Vagina (tissue), 2 donors: ENCODE measurements around the gene DNAH6. TPM values are rescaled to one million over a fixed set of nuclear protein-coding genes. Genes with fewer than 3 reads are reported as not detected.
A peak's percentile ranks its signal among the peaks of the same experiment; 100 is the strongest.

ENCODE experiments used
- DNase-seq, 2 donors: peaks; one replicate each; pipeline ENCODE4 v3.0.0-alpha.2; 2017; ENCODE audit errors: extremely low spot score in 2 of 2
- H3K27ac ChIP-seq: fragments of 200-600 bp; sonication (generic); one replicate; pipeline ENCODE4 v1.5.1; 2019
- H3K27me3 ChIP-seq: fragments of 200-600 bp; sonication (generic); one replicate; pipeline ENCODE4 v1.5.1; 2019
- H3K36me3 ChIP-seq, 2 donors: fragments of 200-600 bp; sonication (generic); one replicate each; pipeline ENCODE4 v1.5.1; 2017 to 2019
- H3K4me1 ChIP-seq: fragments of 200-600 bp; sonication (generic); one replicate; pipeline ENCODE4 v1.5.1; 2019
- H3K4me3 ChIP-seq, 2 donors: fragments of 200-600 bp; sonication (generic); 1 replicate in 1 of 2; 2 replicates in 1 of 2; pipeline ENCODE4 v1.5.1; 2016 to 2019
- H3K9me3 ChIP-seq: fragments of 200-600 bp; sonication (generic); one replicate; pipeline ENCODE4 v1.5.1; 2019
- CTCF ChIP-seq, 3 experiments: fragments of 450-650 bp in 2 of 3; fragments of 200-600 bp in 1 of 3; sonication (generic) in 1 of 3; IDR thresholded peaks; one replicate each; pipeline ENCODE4 v1.5.1; 2017 to 2019; ENCODE audit warnings: antibody characterized with exemption in 3 of 3, mild to moderate bottlenecking in 2 of 3, moderate library complexity in 2 of 3
- POLR2A ChIP-seq, 2 donors: fragments of 450-650 bp; IDR thresholded peaks; one replicate each; pipeline ENCODE4 v1.6.1; 2017; ENCODE audit warnings: antibody characterized with exemption in 2 of 2, mild to moderate bottlenecking in 2 of 2, moderate library complexity in 2 of 2
- POLR2AphosphoS5 ChIP-seq, 2 donors: sonication (generic); formaldehyde crosslinking; IDR thresholded peaks; one replicate each; pipeline ENCODE4 v1.9.0; 2017; ENCODE audit warnings: antibody characterized with exemption in 2 of 2, mild to moderate bottlenecking in 2 of 2, low read depth in 1 of 2; ENCODE audit not compliant: insufficient read depth in 1 of 2
- intact Hi-C: fragments of 100-400 bp; cut with DNase I; formaldehyde crosslinking; loops from one replicate; pipeline ENCODE4 v1.15.1; 2023
- total RNA-seq: library from RNA; depleted of rRNA; stranded (reverse); fragments of >200 nt; gene quantifications from one replicate; pipeline ENCODE4 v1.2.3, GENCODE V29; 2016

DNAH6 gene
- total RNA-seq, 1 donor from 2014 or later = 0.49 TPM

GRCh38 chr2:84678214-84678613 is 161.9 kb downstream of the DNAH6 start:
- DNase-seq = no peak
- no peak overlapping the region for H3K27ac ChIP-seq
- H3K36me3 ChIP-seq = no peaks in the 10 kb centered on the region
- TF ChIP-seq POLR2AphosphoS5 (IDR thresholded peaks at IDR 0.05; ENCODE audit: insufficient read depth in 1 of 2, low read depth in 1 of 2) = no peak
- TF ChIP-seq CTCF (IDR thresholded peaks at IDR 0.05) = no peak
- TF ChIP-seq POLR2A (IDR thresholded peaks at IDR 0.05) = no peak
- no peaks in the 10 kb centered on the region for H3K4me1 ChIP-seq
- H3K4me3 ChIP-seq = no peak overlapping the region
- intact Hi-C loops = no loop called here
- no peaks in the 10 kb centered on the region for H3K27me3 ChIP-seq
- H3K9me3 ChIP-seq = no peaks in the 10 kb centered on the region

GRCh38 chr2:84686783-84687476 is 170.6 kb downstream of the DNAH6 start:
- TF ChIP-seq POLR2AphosphoS5 (IDR thresholded peaks at IDR 0.05; ENCODE audit: insufficient read depth in 1 of 2, low read depth in 1 of 2) = no peak
- no peak for TF ChIP-seq POLR2A (IDR thresholded peaks at IDR 0.05)
- TF ChIP-seq CTCF (IDR thresholded peaks at IDR 0.05) = no peak
- intact Hi-C loops = no loop called here
- no peaks in the 10 kb centered on the region for H3K9me3 ChIP-seq
- H3K4me3 ChIP-seq = no peak overlapping the region
- H3K36me3 ChIP-seq = no peaks in the 10 kb centered on the region
- no peak overlapping the region for H3K27ac ChIP-seq
- no peak for DNase-seq
- H3K27me3 ChIP-seq = no peaks in the 10 kb centered on the region
- no peaks in the 10 kb centered on the region for H3K4me1 ChIP-seq

- Histone ChIP-seq H3K9me3 (no peaks in the 10 kb centered on the region), H3K4me1 (no peaks in the 10 kb centered on the region), H3K27me3 (no peaks in the 10 kb centered on the region), H3K4me3 (no peak overlapping the region), H3K36me3 (no peaks in the 10 kb centered on the region), H3K27ac (no peak overlapping the region)
- DNase-seq = no peak
- no peak for TF ChIP-seq POLR2AphosphoS5 (IDR thresholded peaks at IDR 0.05; ENCODE audit: insufficient read depth in 1 of 2, low read depth in 1 of 2)
- no peak for TF ChIP-seq POLR2A (IDR thresholded peaks at IDR 0.05)
- no peak for TF ChIP-seq CTCF (IDR thresholded peaks at IDR 0.05)
- intact Hi-C loops = no loop called here
Observed at GRCh38 chr2:84687498-84688149, 171.3 kb downstream of the DNAH6 start.

GRCh38 chr2:84690225-84690624 is 173.9 kb downstream of the DNAH6 start:
- no peaks in the 10 kb centered on the region for H3K27me3 ChIP-seq
- H3K27ac ChIP-seq = no peak overlapping the region
- intact Hi-C loops = no loop called here
- DNase-seq = peak in 1 of 2 donors; percentile 29
- TF ChIP-seq CTCF (IDR thresholded peaks at IDR 0.05) (no peak), POLR2AphosphoS5 (IDR thresholded peaks at IDR 0.05; ENCODE audit: insufficient read depth in 1 of 2, low read depth in 1 of 2) (no peak), POLR2A (IDR thresholded peaks at IDR 0.05) (no peak)
- H3K9me3 ChIP-seq = no peaks in the 10 kb centered on the region
- no peaks in the 10 kb centered on the region for H3K36me3 ChIP-seq
- H3K4me1 ChIP-seq = no peaks in the 10 kb centered on the region
- H3K4me3 ChIP-seq = no peak overlapping the region

- no peak for DNase-seq
- H3K27ac ChIP-seq = no peak overlapping the region
- H3K36me3 ChIP-seq = no peaks in the 10 kb centered on the region
- intact Hi-C loops = no loop called here
- TF ChIP-seq POLR2A (IDR thresholded peaks at IDR 0.05) = no peak
- TF ChIP-seq POLR2AphosphoS5 (IDR thresholded peaks at IDR 0.05; ENCODE audit: insufficient read depth in 1 of 2, low read depth in 1 of 2) = no peak
- no peak for TF ChIP-seq CTCF (IDR thresholded peaks at IDR 0.05)
- H3K4me1 ChIP-seq = no peaks in the 10 kb centered on the region
- no peaks in the 10 kb centered on the region for H3K27me3 ChIP-seq
- H3K9me3 ChIP-seq = no peaks in the 10 kb centered on the region
- no peak overlapping the region for H3K4me3 ChIP-seq
Observed at GRCh38 chr2:84694088-84694622, 177.9 kb downstream of the DNAH6 start.
